HepG2 (cell line): ENCODE measurements around the gene FSCN2. TPM values are rescaled to one million over a fixed set of nuclear protein-coding genes. Genes with fewer than 3 reads are reported as not detected.

ENCODE experiments used
- ARNT2 ChIP-seq: sonication (generic); formaldehyde crosslinking; IDR thresholded peaks from 2 replicates; pipeline ENCODE4 v1.8.0; 2022; ENCODE audit warnings: mild to moderate bottlenecking, low read depth, missing genetic modification reagents, moderate library complexity
- FLYWCH1 ChIP-seq: sonication (generic); formaldehyde crosslinking; IDR thresholded peaks from 2 replicates; pipeline ENCODE4 v1.8.1; 2023; ENCODE audit warnings: mild to moderate bottlenecking, missing genetic modification reagents
- FOXA1 ChIP-seq, 2 experiments: fragments of 450-650 bp in 1 of 2; sonication (generic) in 1 of 2; formaldehyde crosslinking in 1 of 2; IDR thresholded peaks; 2 replicates each; pipeline versions ENCODE4 v1.4.0 to v1.6.1; 2016 to 2020; ENCODE audit warnings: missing genetic modification reagents in 1 of 2
- HES4 ChIP-seq: sonication (generic); formaldehyde crosslinking; IDR thresholded peaks from 2 replicates; pipeline ENCODE4 v1.9.0; 2021; ENCODE audit warnings: mild to moderate bottlenecking, missing genetic modification reagents, borderline replicate concordance
- IKZF1 ChIP-seq: fragments of 450-650 bp; IDR thresholded peaks from 2 replicates; pipeline ENCODE4 v1.7.1; 2016
- IRX3 ChIP-seq: sonication (generic); formaldehyde crosslinking; IDR thresholded peaks from 2 replicates; pipeline ENCODE4 v1.8.1; 2023; ENCODE audit warnings: mild to moderate bottlenecking, low read depth, missing genetic modification reagents, borderline replicate concordance
- ISL2 ChIP-seq: sonication (generic); formaldehyde crosslinking; IDR thresholded peaks from 2 replicates; pipeline ENCODE4 v1.5.0; 2020; ENCODE audit warnings: missing genetic modification reagents
- KAT2B ChIP-seq: fragments of 150-350 bp; IDR thresholded peaks from 2 replicates; pipeline ENCODE4 v1.6.1; 2014; ENCODE audit warnings: low read depth, low read length, borderline replicate concordance
- MTA1 ChIP-seq: sonication (generic); formaldehyde crosslinking; IDR thresholded peaks from 2 replicates; pipeline ENCODE4 v1.4.0; 2020; ENCODE audit warnings: missing genetic modification reagents, mild to moderate bottlenecking, borderline replicate concordance
- PAWR ChIP-seq: sonication (generic); formaldehyde crosslinking; IDR thresholded peaks from 2 replicates; pipeline ENCODE4 v1.4.0; 2020; ENCODE audit warnings: missing genetic modification reagents, mild to moderate bottlenecking, borderline replicate concordance
- PHF21A ChIP-seq: sonication (generic); formaldehyde crosslinking; IDR thresholded peaks from 2 replicates; pipeline ENCODE4 v1.5.0; 2020; ENCODE audit warnings: mild to moderate bottlenecking, missing genetic modification reagents
- PLRG1 ChIP-seq: fragments of 450-650 bp; conservative IDR thresholded peaks from 2 replicates; pipeline ENCODE4 v1.6.1; 2016
- SNAPC2 ChIP-seq: sonication (generic); formaldehyde crosslinking; IDR thresholded peaks from 2 replicates; pipeline ENCODE4 v1.8.1; 2022; ENCODE audit warnings: mild to moderate bottlenecking, missing genetic modification reagents
- YY1 ChIP-seq: IDR thresholded peaks from 2 replicates; pipeline ENCODE4 v1.6.1; 2011; ENCODE audit warnings: low read length, low read depth, moderate library complexity, mild to moderate bottlenecking; ENCODE audit not compliant: insufficient read depth, insufficient replicate concordance
- ZBTB21 ChIP-seq: sonication (generic); formaldehyde crosslinking; IDR thresholded peaks from 2 replicates; pipeline ENCODE4 v1.4.0; 2020; ENCODE audit warnings: missing genetic modification reagents
- ZBTB7B ChIP-seq: sonication (generic); formaldehyde crosslinking; IDR thresholded peaks from 2 replicates; pipeline ENCODE4 v1.4.0; 2020; ENCODE audit warnings: missing genetic modification reagents
- ZNF121 ChIP-seq: sonication (generic); formaldehyde crosslinking; IDR thresholded peaks from 2 replicates; pipeline ENCODE4 v1.5.0; 2020; ENCODE audit warnings: mild to moderate bottlenecking, missing genetic modification reagents
- ZNF17 ChIP-seq: sonication (generic); formaldehyde crosslinking; IDR thresholded peaks from 2 replicates; pipeline ENCODE4 v1.5.0; 2020; ENCODE audit warnings: mild to moderate bottlenecking, missing genetic modification reagents
- ZNF558 ChIP-seq: sonication (generic); formaldehyde crosslinking; IDR thresholded peaks from 2 replicates; pipeline ENCODE4 v1.9.0; 2022; ENCODE audit warnings: mild to moderate bottlenecking, missing genetic modification reagents, borderline replicate concordance
- ZNF703 ChIP-seq: sonication (generic); formaldehyde crosslinking; IDR thresholded peaks from 2 replicates; pipeline ENCODE4 v1.5.1; 2020; ENCODE audit warnings: missing genetic modification reagents, mild to moderate bottlenecking, moderate library complexity, borderline replicate concordance
- ZNF761 ChIP-seq: sonication (generic); formaldehyde crosslinking; conservative IDR thresholded peaks from 2 replicates; pipeline ENCODE4 v1.4.0; 2020; ENCODE audit warnings: mild to moderate bottlenecking, missing genetic modification reagents
- polyA plus RNA-seq, 8 experiments: library from polyadenylated mRNA; depleted of rRNA in 3 of 8; stranded (reverse) in 7 of 8; unstranded in 1 of 8; fragments of >200 nt; fragmentation: Illumina TruSeq in 4 of 8; extraction: Trizol in 4 of 8; gene quantifications; 2 replicates each; pipeline versions ENCODE4 v1.2.1 to v1.2.3, GENCODE V29; 2011 to 2016; ENCODE audit warnings: low read depth in 4 of 8, missing spikeins in 1 of 8, mixed read lengths in 1 of 8; ENCODE audit not compliant: insufficient read depth in 1 of 8
- total RNA-seq, 5 experiments: library from RNA; depleted of rRNA; stranded (reverse); fragments of >200 nt; fragmentation: Illumina TruSeq; extraction: Trizol; gene quantifications; 2 replicates each; pipeline ENCODE4 v1.2.3, GENCODE V29; 2016; ENCODE audit warnings: low read depth in 1 of 5
- TF ChIP-seq, protein P1 (sequence below): IDR thresholded peaks from 2 replicates; pipeline ENCODE4 v1.6.1; 2012; ENCODE audit warnings: low read depth, low read length, improper control_type of control experiment
- TF ChIP-seq, protein P2 (sequence below): sonication (generic); formaldehyde crosslinking; IDR thresholded peaks from 2 replicates; pipeline ENCODE4 v1.5.0; 2020; ENCODE audit warnings: missing genetic modification reagents
- TF ChIP-seq, protein P3 (sequence below): sonication (generic); formaldehyde crosslinking; IDR thresholded peaks from 2 replicates; pipeline ENCODE4 v1.5.0; 2020; ENCODE audit warnings: missing genetic modification reagents, mild to moderate bottlenecking, borderline replicate concordance

FSCN2 gene
- total and polyA plus RNA-seq, 2 of the 13 experiments (the other 11 are each of a cell fraction or from before 2014, with no cell fraction given) = 0.09 TPM; not detected in 1

DNA sequence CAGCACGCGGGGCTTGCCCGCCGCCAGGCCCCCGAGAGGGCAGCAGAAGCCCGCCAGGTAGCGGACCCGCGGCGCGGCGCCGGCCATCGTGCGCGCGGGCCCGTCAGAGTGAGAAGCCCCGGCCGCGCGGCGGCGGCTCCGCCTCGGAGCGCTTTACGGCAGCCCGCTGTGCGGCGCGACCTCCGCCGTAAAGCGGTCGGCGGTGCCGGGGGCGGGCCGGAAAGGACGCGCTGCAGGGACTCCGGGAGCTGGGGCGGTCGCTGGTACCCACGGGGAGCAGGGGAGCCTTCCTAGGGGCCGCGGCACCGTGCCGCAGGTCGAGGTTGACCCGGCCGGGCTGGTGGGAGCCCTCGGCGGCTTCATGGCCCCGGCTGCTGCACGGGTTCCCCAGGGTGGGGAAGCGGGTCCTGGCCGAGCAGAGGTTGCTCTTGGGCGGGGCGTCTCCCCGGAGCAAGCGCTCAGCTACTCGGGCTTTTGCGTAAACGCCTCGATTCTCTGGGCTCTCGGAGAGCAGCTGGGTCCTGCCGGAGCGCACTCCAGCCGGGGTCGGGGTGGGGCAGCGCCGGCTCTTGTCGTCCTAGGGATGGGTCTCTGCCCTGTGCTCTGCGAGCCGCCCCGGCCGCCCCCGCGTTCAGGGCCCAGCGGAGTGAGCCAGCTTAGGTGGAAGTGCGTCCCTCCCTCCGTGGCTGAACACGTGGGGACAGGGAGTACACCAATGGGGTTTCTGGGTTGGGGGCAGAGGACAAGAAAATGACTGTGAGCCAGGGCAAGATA is 24.3 kb downstream of the FSCN2 start, which contains the start of gene FAAP100 (continued):
- TF ChIP-seq, protein P1, sequence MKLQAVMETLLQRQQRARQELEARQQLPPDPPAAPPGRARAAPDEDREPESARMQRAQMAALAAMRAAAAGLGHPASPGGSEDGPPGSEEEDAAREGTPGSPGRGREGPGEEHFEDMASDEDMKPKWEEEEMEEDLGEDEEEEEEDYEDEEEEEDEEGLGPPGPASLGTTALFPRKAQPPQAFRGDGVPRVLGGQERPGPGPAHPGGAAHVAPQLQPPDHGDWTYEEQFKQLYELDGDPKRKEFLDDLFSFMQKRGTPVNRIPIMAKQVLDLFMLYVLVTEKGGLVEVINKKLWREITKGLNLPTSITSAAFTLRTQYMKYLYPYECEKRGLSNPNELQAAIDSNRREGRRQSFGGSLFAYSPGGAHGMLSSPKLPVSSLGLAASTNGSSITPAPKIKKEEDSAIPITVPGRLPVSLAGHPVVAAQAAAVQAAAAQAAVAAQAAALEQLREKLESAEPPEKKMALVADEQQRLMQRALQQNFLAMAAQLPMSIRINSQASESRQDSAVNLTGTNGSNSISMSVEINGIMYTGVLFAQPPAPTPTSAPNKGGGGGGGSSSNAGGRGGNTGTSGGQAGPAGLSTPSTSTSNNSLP = no peak
- no peak; the same call in 1 of the 2 replicates for TF ChIP-seq ZBTB7B (CRISPR knock-in tag)
- TF ChIP-seq ARNT2 = peak; percentile 91
- TF ChIP-seq ZNF761 (CRISPR knock-in tag) = peak; percentile 47; the same call in 1 of the 2 replicates
- peak; percentile 58 for TF ChIP-seq HES4 (CRISPR knock-in tag)
- TF ChIP-seq IKZF1 = no peak
- peak; percentile 8; the same call in 1 of the 2 replicates for TF ChIP-seq ZNF121 (CRISPR knock-in tag)
- no peak for TF ChIP-seq PLRG1
- TF ChIP-seq, protein P2, sequence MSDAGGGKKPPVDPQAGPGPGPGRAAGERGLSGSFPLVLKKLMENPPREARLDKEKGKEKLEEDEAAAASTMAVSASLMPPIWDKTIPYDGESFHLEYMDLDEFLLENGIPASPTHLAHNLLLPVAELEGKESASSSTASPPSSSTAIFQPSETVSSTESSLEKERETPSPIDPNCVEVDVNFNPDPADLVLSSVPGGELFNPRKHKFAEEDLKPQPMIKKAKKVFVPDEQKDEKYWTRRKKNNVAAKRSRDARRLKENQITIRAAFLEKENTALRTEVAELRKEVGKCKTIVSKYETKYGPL (CRISPR knock-in tag) = no peak
- no peak for TF ChIP-seq FLYWCH1 (CRISPR knock-in tag)
- TF ChIP-seq KAT2B = no peak
- TF ChIP-seq YY1 = peak; percentile 86
- TF ChIP-seq IRX3 (CRISPR knock-in tag) = peak; percentile 75
- peak; percentile 80 for TF ChIP-seq SNAPC2 (CRISPR knock-in tag)
- TF ChIP-seq ISL2 (CRISPR knock-in tag) = peak; percentile 73
- peak; percentile 20; the same call in 1 of the 2 replicates for TF ChIP-seq ZNF558 (CRISPR knock-in tag)
- 0 out of 2 replicates have a peak, but pooled peaks have one; percentile 41 for TF ChIP-seq ZNF703 (CRISPR knock-in tag)
- no peak for TF ChIP-seq ZNF17 (CRISPR knock-in tag)
- TF ChIP-seq, protein P3, sequence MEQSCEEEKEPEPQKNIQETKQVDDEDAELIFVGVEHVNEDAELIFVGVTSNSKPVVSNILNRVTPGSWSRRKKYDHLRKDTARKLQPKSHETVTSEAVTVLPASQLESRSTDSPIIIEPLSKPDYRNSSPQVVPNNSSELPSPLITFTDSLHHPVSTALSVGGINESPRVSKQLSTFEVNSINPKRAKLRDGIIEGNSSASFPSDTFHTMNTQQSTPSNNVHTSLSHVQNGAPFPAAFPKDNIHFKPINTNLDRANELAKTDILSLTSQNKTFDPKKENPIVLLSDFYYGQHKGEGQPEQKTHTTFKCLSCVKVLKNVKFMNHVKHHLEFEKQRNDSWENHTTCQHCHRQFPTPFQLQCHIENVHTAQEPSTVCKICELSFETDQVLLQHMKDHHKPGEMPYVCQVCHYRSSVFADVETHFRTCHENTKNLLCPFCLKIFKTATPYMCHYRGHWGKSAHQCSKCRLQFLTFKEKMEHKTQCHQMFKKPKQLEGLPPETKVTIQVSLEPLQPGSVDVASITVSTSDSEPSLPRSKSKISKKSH (CRISPR knock-in tag) = peak; percentile 34; the same call in 1 of the 2 replicates
- no peak for TF ChIP-seq FOXA1 (IDR thresholded peaks at IDR 0.05)
- TF ChIP-seq FOXA1 (CRISPR knock-in tag; IDR thresholded peaks at IDR 0.05) = no peak
- TF ChIP-seq PHF21A = 0 out of 2 replicates have a peak, but pooled peaks have one; percentile 31
- TF ChIP-seq MTA1 (CRISPR knock-in tag) = no peak
- TF ChIP-seq PAWR (CRISPR knock-in tag) = no peak
- TF ChIP-seq ZBTB21 (CRISPR knock-in tag) = no peak
